Mesendoderm (in vitro differentiated cells): ENCODE measurements around the gene ABITRAM.
"Not testable (repeated sequence)": the region's sequence is repeated elsewhere in the genome, so short reads cannot be mapped to it uniquely, and the experiment has no call there.

ENCODE experiments used
- DNase-seq: peaks from one replicate; pipeline ENCODE4 v3.0.0; 2013
- H2AK5ac ChIP-seq: 2 replicates; pipeline ENCODE4 v1.6.1; 2013; ENCODE audit warnings: low read length, inconsistent platforms
- H2BK120ac ChIP-seq: 2 replicates; pipeline ENCODE4 v1.6.1; 2013; ENCODE audit warnings: low read depth, mild to moderate bottlenecking, low read length, moderate library complexity, mixed read lengths
- H2BK15ac ChIP-seq: replicated peaks from 2 replicates; pipeline ENCODE4 v1.6.1; 2013; ENCODE audit warnings: low read depth, mild to moderate bottlenecking, moderate library complexity
- H2BK5ac ChIP-seq: 2 replicates; pipeline ENCODE4 v1.6.1; 2013; ENCODE audit warnings: low read length, inconsistent platforms
- H3K18ac ChIP-seq: 2 replicates; pipeline ENCODE4 v1.6.1; 2013; ENCODE audit warnings: mild to moderate bottlenecking, low read length, mixed read lengths
- H3K23ac ChIP-seq: one replicate; pipeline ENCODE4 v1.6.1; 2013; ENCODE audit warnings: low read length
- H3K27ac ChIP-seq: 2 replicates; pipeline ENCODE4 v1.5.1; 2013; ENCODE audit warnings: low read depth, mild to moderate bottlenecking, inconsistent platforms, low read length, moderate library complexity
- H3K27me3 ChIP-seq: 2 replicates; pipeline ENCODE4 v1.6.1; 2013; ENCODE audit warnings: low read length, control low read depth, mild to moderate bottlenecking, inconsistent platforms; ENCODE audit not compliant: insufficient read depth, poor library complexity
- H3K36me3 ChIP-seq: 2 replicates; pipeline ENCODE4 v1.6.1; 2013; ENCODE audit warnings: low read length, inconsistent platforms; ENCODE audit not compliant: control insufficient read depth, insufficient read depth
- H3K4ac ChIP-seq: one replicate; pipeline ENCODE4 v1.6.1; 2013; ENCODE audit warnings: low read depth, mild to moderate bottlenecking, low read length, moderate library complexity
- H3K4me1 ChIP-seq: 2 replicates; pipeline ENCODE4 v1.6.1; 2013; ENCODE audit warnings: low read depth, low read length, inconsistent platforms; ENCODE audit not compliant: control insufficient read depth
- H3K4me2 ChIP-seq: 2 replicates; pipeline ENCODE4 v1.6.1; 2013; ENCODE audit warnings: low read length
- H3K4me3 ChIP-seq: 2 replicates; pipeline ENCODE4 v1.5.1; 2013; ENCODE audit warnings: mild to moderate bottlenecking, low read length
- H3K56ac ChIP-seq: one replicate; pipeline ENCODE4 v1.6.1; 2013; ENCODE audit warnings: low read length
- H3K79me1 ChIP-seq: 2 replicates; pipeline ENCODE4 v1.6.1; 2013; ENCODE audit warnings: low read length, inconsistent platforms
- H3K79me2 ChIP-seq: 2 replicates; pipeline ENCODE4 v1.6.1; 2013; ENCODE audit warnings: mild to moderate bottlenecking, low read length; ENCODE audit not compliant: control insufficient read depth, insufficient read depth
- H3K9ac ChIP-seq: 2 replicates; pipeline ENCODE4 v1.6.1; 2013; ENCODE audit warnings: low read length, inconsistent platforms
- H4K5ac ChIP-seq: one replicate; pipeline ENCODE4 v1.6.1; 2013; ENCODE audit warnings: low read length
- H4K8ac ChIP-seq: one replicate; pipeline ENCODE4 v1.6.1; 2013; ENCODE audit warnings: low read depth, mild to moderate bottlenecking, control low read depth, low read length, moderate library complexity
- WGBS: extraction: QIAGEN DNeasy Blood & Tissue Kit; methylation state at CpG from one replicate; pipeline ENCODE4 v1.1.7; 2013; ENCODE audit warnings: low lambda C conversion rate, missing lambda C conversion rate; ENCODE audit not compliant: insufficient coverage; ENCODE audit errors: extremely low coverage; 5-methylcytosine and 5-hydroxymethylcytosine counted together

Gene ABITRAM

DNA sequence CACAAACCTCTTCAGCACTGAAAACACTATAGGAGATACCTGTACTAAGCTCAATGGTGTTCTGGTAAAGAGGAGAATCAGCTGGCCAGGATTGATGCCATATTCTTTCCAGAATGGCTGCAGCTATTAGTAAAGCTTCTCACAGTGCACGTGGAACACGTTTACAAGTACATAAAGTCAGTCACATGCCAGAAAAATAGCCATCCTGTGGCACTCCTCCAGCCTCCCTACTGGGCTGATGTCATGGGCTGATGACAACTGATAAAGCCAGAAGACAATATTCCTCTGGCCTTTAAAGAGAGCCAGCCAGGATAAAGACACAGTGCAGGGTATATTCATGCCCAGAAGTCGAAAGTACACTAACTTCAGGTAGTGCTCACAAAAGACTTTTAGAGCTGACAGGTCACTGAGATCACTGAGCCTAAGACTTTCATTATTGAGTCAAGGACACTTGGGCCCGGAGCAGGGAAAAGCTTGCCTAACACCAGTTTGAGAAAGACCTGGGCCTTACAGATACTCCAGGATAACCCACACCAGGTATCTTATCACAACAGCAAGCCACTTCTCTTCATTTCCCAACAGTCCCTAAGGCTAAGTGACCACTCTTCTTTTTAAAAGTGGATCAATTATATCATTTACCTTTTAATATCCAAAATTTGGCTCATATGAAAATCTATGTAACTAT is 29.4 kb downstream of the ABITRAM start:
- peaks cover 4% of the 10 kb centered on the region for H3K36me3 ChIP-seq
- H3K27me3 ChIP-seq = no peaks in the 10 kb centered on the region
- H2AK5ac ChIP-seq = no peak overlapping the region

DNA sequence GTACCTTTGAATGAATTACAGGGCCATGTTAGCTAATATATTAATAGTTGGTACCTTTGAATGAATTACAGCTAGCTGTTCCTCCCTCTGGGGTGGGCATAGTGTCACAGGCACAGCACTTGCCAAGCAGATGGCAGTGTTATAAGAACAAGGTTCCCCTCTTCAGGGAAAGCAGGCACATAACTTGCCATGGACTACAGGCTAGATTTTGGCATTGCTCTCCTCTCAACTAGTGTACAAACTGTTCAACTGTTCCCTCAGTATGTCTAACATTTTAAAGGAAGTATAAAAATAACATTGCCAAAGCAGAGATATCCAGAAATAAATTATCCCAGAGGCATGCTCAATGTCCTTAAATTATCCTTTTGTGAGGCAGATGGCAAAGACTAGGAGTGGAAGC is 33.7 kb downstream of the ABITRAM start:
- H3K36me3 ChIP-seq = peaks cover 9% of the 10 kb centered on the region
- no peaks in the 10 kb centered on the region for H3K79me2 ChIP-seq
- H3K56ac ChIP-seq = no peak overlapping the region
- no peak overlapping the region for H3K4me2 ChIP-seq
- no peak overlapping the region for H3K4ac ChIP-seq
- H4K8ac ChIP-seq = no peak overlapping the region
- no peak overlapping the region for H2AK5ac ChIP-seq
- H3K9ac ChIP-seq = no peak overlapping the region
- DNase-seq = no peak
- H3K27ac ChIP-seq = no peak overlapping the region
- H2BK5ac ChIP-seq = no peak overlapping the region
- no peak overlapping the region for H4K5ac ChIP-seq
- no peaks in the 10 kb centered on the region for H3K27me3 ChIP-seq
- no peak overlapping the region for H3K18ac ChIP-seq
- no peak overlapping the region for H2BK120ac ChIP-seq
- H3K4me3 ChIP-seq = no peak overlapping the region
- no peaks in the 10 kb centered on the region for H3K79me1 ChIP-seq
- H3K23ac ChIP-seq = no peak overlapping the region
- no peaks in the 10 kb centered on the region for H3K4me1 ChIP-seq
- H2BK15ac ChIP-seq = no peak overlapping the region

More for the DNA sequence above, 29.4 kb downstream of the ABITRAM start:
- WGBS = no CpG with 5 or more reads among the region's 4 CpGs
- Histone ChIP-seq H3K9ac (no peak overlapping the region), H3K56ac (no peak overlapping the region), H3K79me1 (no peaks in the 10 kb centered on the region), H3K4me3 (no peak overlapping the region), H4K5ac (no peak overlapping the region), H3K18ac (no peak overlapping the region), H3K79me2 (no peaks in the 10 kb centered on the region), H2BK15ac (no peak overlapping the region), H2BK5ac (no peak overlapping the region), H3K27ac (no peak overlapping the region), H3K23ac (no peak overlapping the region), H4K8ac (no peak overlapping the region), H3K4me2 (no peak overlapping the region), H3K4me1 (no peaks in the 10 kb centered on the region), H3K4ac (no peak overlapping the region), H2BK120ac (no peak overlapping the region)
- no peak for DNase-seq

DNA sequence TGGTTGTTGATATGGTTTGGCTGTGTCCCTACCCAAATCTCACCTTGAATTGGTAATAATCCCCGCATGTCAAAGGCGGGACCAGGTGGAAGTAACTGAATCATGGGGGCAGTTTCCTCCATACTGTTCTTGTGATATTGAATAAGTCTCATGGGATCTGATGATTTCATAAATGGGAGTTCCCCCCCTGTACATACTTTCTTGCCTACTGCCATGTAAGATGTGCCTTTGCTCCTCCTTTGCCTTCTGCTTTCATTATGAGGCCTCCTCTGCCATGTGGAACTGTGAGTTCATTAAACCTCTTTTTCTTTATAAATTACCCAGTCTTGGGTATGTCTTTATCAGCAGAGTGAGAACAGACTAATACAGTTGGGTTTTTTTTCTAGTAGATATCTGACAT is 37.2 kb downstream of the ABITRAM start:
- H3K79me1 ChIP-seq, H3K4ac ChIP-seq, H4K5ac ChIP-seq, H3K9ac ChIP-seq, H3K18ac ChIP-seq, H2BK5ac ChIP-seq, H3K27me3 ChIP-seq, H2BK120ac ChIP-seq, H2AK5ac ChIP-seq, H3K4me3 ChIP-seq, H3K56ac ChIP-seq, H3K79me2 ChIP-seq, H2BK15ac ChIP-seq, H3K27ac ChIP-seq, H3K36me3 ChIP-seq, H3K23ac ChIP-seq, H3K4me1 ChIP-seq, H3K4me2 ChIP-seq, H4K8ac ChIP-seq, DNase-seq: not testable (repeated sequence)
- no CpG with 5 or more reads among the region's 2 CpGs for WGBS

DNA sequence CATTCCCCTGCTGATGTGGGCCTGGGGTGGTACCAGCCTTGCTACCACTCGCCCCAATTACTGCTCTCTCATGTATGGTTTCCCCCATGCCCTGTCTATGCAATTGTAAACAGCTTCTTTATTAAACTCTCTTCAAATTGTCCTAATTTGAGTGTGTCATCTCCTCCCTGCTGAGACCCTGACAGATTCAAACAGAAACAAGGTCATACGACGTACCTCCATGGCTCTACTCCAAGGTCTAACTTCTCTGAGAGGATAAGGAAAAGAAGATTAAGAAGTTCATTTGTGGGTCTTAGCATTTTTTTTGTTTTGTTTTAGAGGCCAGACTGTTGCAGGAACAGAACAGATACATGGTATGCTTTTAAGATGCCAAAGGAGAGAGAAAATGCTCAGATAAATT is 38.0 kb downstream of the ABITRAM start:
- Histone ChIP-seq H4K5ac (no peak overlapping the region), H3K9ac (no peak overlapping the region), H3K56ac (no peak overlapping the region), H4K8ac (no peak overlapping the region), H3K36me3 (peaks cover 6% of the 10 kb centered on the region), H3K27ac (no peak overlapping the region), H2BK15ac (no peak overlapping the region), H3K4ac (no peak overlapping the region), H2AK5ac (no peak overlapping the region), H3K27me3 (no peaks in the 10 kb centered on the region), H3K23ac (no peak overlapping the region), H2BK120ac (no peak overlapping the region), H3K79me1 (no peaks in the 10 kb centered on the region), H3K18ac (no peak overlapping the region), H3K4me3 (no peak overlapping the region), H3K4me1 (no peaks in the 10 kb centered on the region), H2BK5ac (no peak overlapping the region), H3K79me2 (no peaks in the 10 kb centered on the region), H3K4me2 (no peak overlapping the region)
- WGBS = no CpG with 5 or more reads among the region's 3 CpGs
- DNase-seq = no peak

DNA sequence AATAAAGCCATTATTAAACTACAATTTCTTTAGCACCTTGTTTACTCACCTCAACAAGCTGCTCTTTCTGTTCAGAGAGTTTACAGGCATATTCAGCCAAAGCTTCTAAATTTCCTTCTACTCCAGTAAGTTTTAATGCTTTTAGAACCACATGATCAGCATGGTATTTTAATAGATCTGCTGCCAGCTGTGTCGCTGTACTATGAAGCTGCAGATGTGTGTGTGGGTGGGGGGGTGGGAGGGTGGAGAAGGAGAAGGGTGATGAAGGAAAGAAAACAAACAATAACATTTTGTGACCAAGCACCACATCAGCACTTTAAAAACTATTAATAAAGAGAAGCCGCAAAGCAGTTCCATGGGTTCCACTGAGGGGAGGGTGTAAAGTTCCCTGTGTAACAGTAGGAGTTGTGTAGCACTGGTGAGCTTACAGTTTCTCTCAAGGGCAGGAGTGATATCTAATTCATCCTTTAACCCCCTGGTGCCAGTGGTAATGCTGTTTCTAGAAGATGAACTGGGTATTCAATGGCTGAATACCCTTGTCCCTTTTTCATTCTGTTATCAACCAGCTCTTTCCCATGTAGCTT is 38.5 kb downstream of the ABITRAM start:
- Histone ChIP-seq H2AK5ac (no peak overlapping the region), H3K79me2 (no peaks in the 10 kb centered on the region), H3K36me3 (peaks cover 6% of the 10 kb centered on the region), H4K5ac (no peak overlapping the region), H3K56ac (no peak overlapping the region), H3K23ac (no peak overlapping the region), H3K4ac (no peak overlapping the region), H3K4me2 (no peak overlapping the region), H2BK15ac (no peak overlapping the region), H3K9ac (no peak overlapping the region), H3K4me1 (no peaks in the 10 kb centered on the region), H3K79me1 (no peaks in the 10 kb centered on the region), H3K27me3 (no peaks in the 10 kb centered on the region), H3K18ac (no peak overlapping the region), H3K27ac (no peak overlapping the region), H3K4me3 (no peak overlapping the region), H4K8ac (no peak overlapping the region), H2BK120ac (no peak overlapping the region), H2BK5ac (no peak overlapping the region)
- WGBS = no CpG with 5 or more reads among the region's 2 CpGs
- DNase-seq = no peak

DNA sequence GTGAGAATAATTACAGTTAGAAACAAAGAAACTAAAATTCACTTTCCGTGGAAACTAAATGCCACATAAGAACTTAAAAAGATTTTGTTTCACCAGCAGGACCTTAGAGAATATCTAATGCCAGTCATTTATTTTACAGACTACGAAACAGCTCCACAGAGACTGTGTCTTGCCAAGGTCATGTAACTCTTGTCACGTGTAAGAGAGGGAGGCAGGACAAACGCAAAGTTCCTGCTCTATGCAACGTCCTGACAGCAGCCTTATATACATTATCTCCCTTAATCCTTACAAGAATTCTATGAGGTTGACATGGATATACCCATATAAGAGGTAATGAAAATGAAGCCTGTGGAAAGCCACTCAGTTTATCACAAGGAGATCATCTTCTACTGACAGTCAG is 39.7 kb downstream of the ABITRAM start:
- Histone ChIP-seq H3K79me1 (no peaks in the 10 kb centered on the region), H3K9ac (no peak overlapping the region), H3K4me2 (no peak overlapping the region), H3K27me3 (no peaks in the 10 kb centered on the region), H3K23ac (no peak overlapping the region), H2BK120ac (no peak overlapping the region), H3K56ac (no peak overlapping the region), H3K4ac (no peak overlapping the region), H2BK5ac (no peak overlapping the region), H2BK15ac (no peak overlapping the region), H3K4me1 (no peaks in the 10 kb centered on the region), H3K18ac (no peak overlapping the region), H3K36me3 (peaks cover 8% of the 10 kb centered on the region), H4K8ac (no peak overlapping the region), H3K27ac (no peak overlapping the region), H2AK5ac (no peak overlapping the region), H4K5ac (no peak overlapping the region), H3K79me2 (no peaks in the 10 kb centered on the region), H3K4me3 (no peak overlapping the region)
- WGBS = no CpG with 5 or more reads among the region's 5 CpGs
- no peak for DNase-seq
